ENCODE measurements around the gene CASZ1. TPM values are rescaled to one million over a fixed set of nuclear protein-coding genes. Genes with fewer than 3 reads are reported as not detected.

CASZ1 gene
- total RNA-seq, 4 donors from 2014 or later: 13.1 to 33.7 (median 20.9) TPM

- TF ChIP-seq CTCF (IDR thresholded peaks at IDR 0.05) (no peak), POLR2A (IDR thresholded peaks at IDR 0.05) (no peak)
- no peak overlapping the region for H3K27ac ChIP-seq
These were observed 86.0 kb downstream of the CASZ1 start for GRCh38 chr1:10710489-10710888.

DNA sequence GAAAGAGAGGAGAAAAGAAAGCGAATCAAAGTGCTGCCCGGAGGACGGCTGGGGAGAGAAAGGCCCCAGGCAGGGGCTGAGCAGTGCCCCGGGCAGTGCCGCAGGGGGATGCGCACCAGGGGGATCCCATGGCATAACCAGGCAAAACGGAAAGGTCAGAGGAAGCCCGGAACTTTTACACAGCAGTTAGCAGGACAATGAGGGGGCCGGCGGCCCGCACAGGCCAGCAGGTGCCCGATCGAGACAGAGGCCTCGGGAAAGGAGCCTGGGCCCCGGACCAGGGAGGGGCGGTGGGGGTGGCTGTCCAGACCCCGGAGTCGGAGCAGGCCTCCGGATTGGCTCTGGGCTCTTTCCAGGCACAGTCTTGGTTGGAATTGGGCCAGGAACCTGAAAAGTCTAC is 86.8 kb downstream of the CASZ1 start:
- intact Hi-C loops (cut with DNase I): no loop called here
- WGBS, 2 donors: 88 to 90% methylated on average over 18 of the region's 19 CpGs
- H3K9me3 ChIP-seq: no peaks in the 10 kb centered on the region
- peaks cover 0 to 23% (median 0%) of the 10 kb centered on the region in 3 donors for H3K36me3 ChIP-seq
- no peak for DNase-seq
- TF ChIP-seq POLR2A (IDR thresholded peaks at IDR 0.05) (no peak), CTCF (IDR thresholded peaks at IDR 0.05) (no peak)
- no peak overlapping the region for H3K27ac ChIP-seq
- H3K4me1 ChIP-seq: peaks cover 0 to 11% (median 3%) of the 10 kb centered on the region in 3 donors
- peaks cover 0 to 13% (median 0%) of the 10 kb centered on the region in 4 donors for H3K27me3 ChIP-seq
- no peak overlapping the region for H3K4me3 ChIP-seq

More at GRCh38 chr1:10710489-10710888, 86.0 kb downstream of the CASZ1 start:
- no peak overlapping the region for H3K4me3 ChIP-seq
- no peaks in the 10 kb centered on the region for H3K9me3 ChIP-seq
- intact Hi-C loops (cut with DNase I): no loop called here
- WGBS, 2 donors: 95% methylated on average over 3 of the region's 7 CpGs; no CpG with 5 or more reads in 1 of the 2 donors
- H3K4me1 ChIP-seq: peaks cover 0 to 12% (median 5%) of the 10 kb centered on the region in 3 donors
- H3K27me3 ChIP-seq: peaks cover 0 to 17% (median 0%) of the 10 kb centered on the region in 4 donors
- H3K36me3 ChIP-seq: peaks cover 0 to 15% (median 0%) of the 10 kb centered on the region in 3 donors
- no peak for DNase-seq

GRCh38 chr1:10709165-10709564 is 87.3 kb downstream of the CASZ1 start:
- Histone ChIP-seq H3K4me3 (no peak overlapping the region), H3K9me3 (no peaks in the 10 kb centered on the region), H3K36me3 (peaks cover 0 to 28% (median 0%) of the 10 kb centered on the region in 3 donors), H3K27me3 (peaks cover 0 to 13% (median 0%) of the 10 kb centered on the region in 4 donors), H3K4me1 (peaks cover 0 to 11% (median 0%) of the 10 kb centered on the region in 3 donors), H3K27ac (no peak overlapping the region)
- no peak for DNase-seq
- TF ChIP-seq CTCF (IDR thresholded peaks at IDR 0.05): no peak
- 54 to 85% methylated on average over 4 to 6 of the region's 16 CpGs for WGBS, 2 donors
- intact Hi-C loops (cut with DNase I): no loop called here

GRCh38 chr1:10708757-10709156 is 87.7 kb downstream of the CASZ1 start:
- no peak for TF ChIP-seq POLR2A (IDR thresholded peaks at IDR 0.05)
- TF ChIP-seq CTCF (IDR thresholded peaks at IDR 0.05): no peak
- Histone ChIP-seq H3K27me3 (peaks cover 0 to 15% (median 0%) of the 10 kb centered on the region in 4 donors), H3K4me3 (no peak overlapping the region), H3K9me3 (no peaks in the 10 kb centered on the region), H3K27ac (no peak overlapping the region), H3K36me3 (peaks cover 0 to 30% (median 0%) of the 10 kb centered on the region in 3 donors), H3K4me1 (peaks cover 0 to 9% (median 0%) of the 10 kb centered on the region in 3 donors)
- intact Hi-C loops (cut with DNase I): no loop called here
- no peak for DNase-seq
- 54 to 73% methylated on average over 8 to 11 of the region's 11 CpGs for WGBS, 2 donors

DNA sequence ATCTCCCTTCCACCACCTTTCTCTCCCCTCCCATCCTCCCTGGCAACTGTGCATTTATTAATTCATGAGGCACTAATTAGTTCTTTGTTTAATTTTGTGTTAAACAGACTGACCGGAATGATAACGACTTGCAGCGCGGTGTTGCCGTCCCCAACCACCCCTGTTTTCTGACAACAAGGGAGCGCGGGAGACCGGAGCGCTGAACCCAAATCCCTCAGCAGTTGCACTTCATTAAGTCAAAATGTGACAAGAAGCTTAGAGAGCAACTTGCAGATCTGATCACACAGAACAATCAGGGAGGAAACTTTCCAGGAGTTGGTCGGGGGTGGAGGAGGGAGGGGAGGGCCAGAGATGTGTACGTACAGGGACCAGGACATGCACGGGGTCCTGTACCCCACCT is 89.2 kb downstream of the CASZ1 start:
- no peak for DNase-seq
- intact Hi-C loops (cut with DNase I): no loop called here
- WGBS, 2 donors: 87 to 95% methylated on average over 9 to 12 of the region's 12 CpGs

More for the DNA sequence above, 89.2 kb downstream of the CASZ1 start:
- TF ChIP-seq POLR2A (IDR thresholded peaks at IDR 0.05): no peak
- TF ChIP-seq CTCF (IDR thresholded peaks at IDR 0.05): no peak
- H3K4me3 ChIP-seq: no peak overlapping the region
- peaks cover 0 to 15% (median 0%) of the 10 kb centered on the region in 4 donors for H3K27me3 ChIP-seq
- no peaks in the 10 kb centered on the region for H3K9me3 ChIP-seq
- H3K36me3 ChIP-seq: peaks cover 0 to 29% (median 0%) of the 10 kb centered on the region in 3 donors
- peaks cover 0 to 9% (median 0%) of the 10 kb centered on the region in 3 donors for H3K4me1 ChIP-seq
- H3K27ac ChIP-seq: no peak overlapping the region

Data from esophagus squamous epithelium (tissue), 5 donors.